ENCODE data around the gene STK32C.

DNA sequence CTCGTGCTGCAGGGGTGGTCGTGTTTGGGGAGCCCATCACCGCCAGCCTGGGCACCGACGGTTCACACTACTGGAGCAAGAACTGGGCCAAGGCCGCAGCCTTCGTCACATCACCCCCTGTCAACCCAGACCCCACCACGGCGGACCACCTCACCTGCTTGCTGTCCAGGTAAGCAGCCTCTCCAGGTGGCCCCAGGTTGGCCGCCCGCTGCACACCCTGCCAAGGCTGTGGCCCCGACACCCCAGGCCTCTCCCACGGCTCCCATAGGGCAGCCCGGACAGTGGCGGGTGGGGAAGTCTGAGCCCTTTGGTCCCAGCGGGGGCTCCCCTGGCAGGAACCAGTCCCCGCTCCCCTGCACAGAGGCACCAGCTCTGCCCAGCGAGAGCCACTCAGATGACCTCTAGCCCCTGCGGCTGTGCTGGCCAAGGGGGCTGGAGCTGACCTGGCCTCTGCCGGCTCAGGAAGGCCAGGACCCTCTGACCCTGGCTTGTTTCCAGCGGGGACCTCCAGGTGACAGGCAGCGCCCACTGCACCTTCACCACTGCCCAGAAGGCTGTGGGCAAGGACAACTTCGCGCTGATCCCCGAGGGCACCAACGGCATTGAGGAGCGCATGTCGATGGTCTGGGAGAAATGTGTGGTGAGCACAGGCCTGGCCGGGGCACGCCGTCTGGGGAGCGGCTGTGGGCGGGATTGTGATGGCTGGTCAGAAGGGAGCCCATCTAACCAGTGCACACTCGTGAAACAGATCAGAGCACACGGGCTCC is 107.2 kb downstream of the STK32C start:
- TF ChIP-seq CTCF (IDR thresholded peaks at IDR 0.05) (no peak), POLR2A (IDR thresholded peaks at IDR 0.05) (no peak)
